Measurements from ENCODE around the gene EXOSC1. TPM values are rescaled to one million over a fixed set of nuclear protein-coding genes. Genes with fewer than 3 reads are reported as not detected.
A peak's percentile ranks its signal among the peaks of the same experiment; 100 is the strongest.

The EXOSC1 gene
- total and polyA plus RNA-seq, 2 of the 13 experiments (the other 11 are each of a cell fraction or from before 2014, with no cell fraction given), result 36.3 to 39.9 TPM

GRCh38 chr10:97407211-97407951, 38.4 kb downstream of the EXOSC1 start (continued):
- TF ChIP-seq ZNF766 (CRISPR knock-in tag; IDR thresholded peaks at IDR 0.05; ENCODE audit: borderline replicate concordance) (no peak), ZNF260 (CRISPR knock-in tag; IDR thresholded peaks at IDR 0.05; ENCODE audit: borderline replicate concordance, low read depth) (no peak), THYN1 (CRISPR knock-in tag; IDR thresholded peaks at IDR 0.05; ENCODE audit: borderline replicate concordance, low read depth) (no peak), SP5 (CRISPR knock-in tag; IDR thresholded peaks at IDR 0.05; ENCODE audit: borderline replicate concordance, low read depth) (no peak), ZSCAN12 (CRISPR knock-in tag; IDR thresholded peaks at IDR 0.05) (no peak), DBP (CRISPR knock-in tag; IDR thresholded peaks at IDR 0.05; ENCODE audit: not compliant biosample characterization) (no peak), FOXP1 (IDR thresholded peaks at IDR 0.05) (no peak), FOXP1 (CRISPR knock-in tag; IDR thresholded peaks at IDR 0.05) (no peak), BRCA1 (CRISPR knock-in tag; IDR thresholded peaks at IDR 0.05) (no peak), ZIK1 (CRISPR knock-in tag; IDR thresholded peaks at IDR 0.05; ENCODE audit: borderline replicate concordance, low read depth) (no peak), PHF8 (CRISPR knock-in tag; IDR thresholded peaks at IDR 0.05) (peak; percentile 22; the same call in 1 of the 2 replicates), ZSCAN31 (CRISPR knock-in tag; IDR thresholded peaks at IDR 0.05; ENCODE audit: low read depth) (peak; percentile 48; the same call in 1 of the 2 replicates), TEF (CRISPR knock-in tag; IDR thresholded peaks at IDR 0.05) (no peak), IRF9 (CRISPR knock-in tag; IDR thresholded peaks at IDR 0.05; ENCODE audit: borderline replicate concordance) (peak; percentile 60; the same call in 1 of the 2 replicates), IRF2 (CRISPR knock-in tag; IDR thresholded peaks at IDR 0.05) (peak; percentile 29; the same call in 1 of the 2 replicates), ZBTB1 (CRISPR knock-in tag; IDR thresholded peaks at IDR 0.05; ENCODE audit: borderline replicate concordance) (no peak), ZNF841 (CRISPR knock-in tag; IDR thresholded peaks at IDR 0.05; ENCODE audit: borderline replicate concordance) (no peak), MTF2 (CRISPR knock-in tag; IDR thresholded peaks at IDR 0.05; ENCODE audit: borderline replicate concordance) (no peak), ATF7 (IDR thresholded peaks at IDR 0.05) (no peak), ATF7 (CRISPR knock-in tag; IDR thresholded peaks at IDR 0.05) (no peak), SYNCRIP (IDR thresholded peaks at IDR 0.05; ENCODE audit: insufficient read depth, low read depth, low read length) (no peak), SATB2 (CRISPR knock-in tag; IDR thresholded peaks at IDR 0.05) (no peak), ZNF33A (CRISPR knock-in tag; IDR thresholded peaks at IDR 0.05; ENCODE audit: borderline replicate concordance) (no peak), GPBP1L1 (CRISPR knock-in tag; IDR thresholded peaks at IDR 0.05) (no peak), ARHGAP35 (CRISPR knock-in tag; IDR thresholded peaks at IDR 0.05; ENCODE audit: borderline replicate concordance) (no peak), ZNF280B (CRISPR knock-in tag; IDR thresholded peaks at IDR 0.05; ENCODE audit: borderline replicate concordance) (no peak)

Data from HepG2 (cell line).